GM19238 (cell line): Measurements from ENCODE around the gene TANGO2.

Experiments
- DNase-seq: peaks from one replicate; pipeline ENCODE4 v3.0.0; 2011; ENCODE audit warnings: low spot score; ENCODE audit not compliant: insufficient read length

The TANGO2 gene

DNA sequence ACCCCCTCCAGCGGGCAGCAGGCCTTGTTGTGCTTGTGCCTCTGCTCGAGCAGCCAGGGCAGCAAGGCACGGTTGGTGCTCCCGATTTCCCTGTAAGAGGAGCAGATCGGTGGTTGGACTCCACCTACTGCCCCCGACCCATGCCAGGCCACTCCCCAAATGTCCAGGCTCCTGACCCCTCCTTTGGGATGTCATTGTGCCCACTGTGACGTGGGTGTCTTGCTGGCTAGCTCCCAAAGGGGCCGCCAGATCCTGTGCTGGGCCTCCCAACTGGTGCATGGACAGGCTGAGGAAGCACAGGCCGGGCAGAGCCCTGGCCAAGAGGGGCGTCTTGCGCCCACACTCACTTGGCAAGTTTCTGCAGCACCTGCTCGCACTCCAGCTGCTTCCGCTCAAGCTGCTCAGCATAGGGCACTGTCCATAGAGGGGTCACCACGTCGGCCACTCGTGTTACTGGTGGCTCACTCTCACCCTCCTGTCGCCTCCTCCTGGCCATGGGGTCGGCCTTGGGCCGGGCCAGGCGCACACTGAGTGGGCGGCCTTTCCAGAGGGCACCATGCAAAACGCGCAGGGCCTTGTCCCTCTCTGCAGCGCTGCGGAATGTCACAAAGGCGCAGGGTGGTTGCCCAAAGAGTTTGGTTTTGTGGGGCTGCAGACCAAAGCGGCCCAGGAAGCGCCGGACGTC is 94.9 kb downstream of the TANGO2 start, which contains the start of gene RANBP1:
TSS of gene RANBP1 (plus strand) at position 414 of the 685 bp plus-strand sequence. CDS start at position 495, 81 bp downstream.
- DNase-seq, result no peak

DNA sequence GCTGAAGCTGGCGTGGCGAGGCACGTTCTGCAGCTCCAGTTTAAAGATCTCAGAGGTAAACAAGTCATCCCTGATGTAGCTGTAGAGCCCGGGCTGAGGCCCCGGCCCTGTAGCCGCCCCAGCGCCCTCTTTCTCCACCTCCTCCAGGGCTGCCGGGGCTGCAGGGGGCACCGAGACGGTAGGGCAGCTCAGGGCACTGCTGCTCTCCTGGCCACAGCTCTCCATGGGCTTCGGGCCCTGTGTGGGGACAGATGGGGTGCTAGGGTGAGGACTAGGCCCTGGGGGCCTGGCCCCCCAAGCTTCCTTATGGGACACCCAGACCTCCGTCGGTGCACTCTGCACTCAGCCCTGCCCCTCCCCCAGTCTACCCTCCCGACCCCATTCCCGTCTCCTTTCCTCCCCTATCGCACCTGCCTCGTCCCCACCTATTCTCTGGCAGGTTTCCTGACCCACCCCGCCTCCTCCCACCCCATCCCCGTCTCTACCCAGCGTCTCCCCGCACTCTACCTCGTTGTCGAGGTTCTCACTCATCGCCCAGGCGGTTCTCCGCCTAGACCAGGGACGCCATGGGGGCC is 95.6 kb downstream of the TANGO2 start:
- DNase-seq, result no peak
